ENCODE data around the gene PNCK.

Gene PNCK

GRCh38 chrX:153688911-153689590 is 15.4 kb upstream of the PNCK start:
- Histone ChIP-seq H3K9ac (ENCODE audit: low read length) (no peak overlapping the region), H2AFZ (ENCODE audit: low read depth, low read length, severe bottlenecking) (no peak overlapping the region), H3K4me2 (ENCODE audit: low read depth, low read length, poor library complexity, severe bottlenecking) (no peak overlapping the region), H3K9me3 (ENCODE audit: insufficient read depth, low read length) (no peaks in the 10 kb centered on the region), H3K27ac (ENCODE audit: low read depth, low read length) (no peak overlapping the region), H3K27me3 (ENCODE audit: low read length) (no peaks in the 10 kb centered on the region), H3K36me3 (ENCODE audit: low read length) (no peaks in the 10 kb centered on the region), H3K9me2 (replicated peaks; ENCODE audit: insufficient read depth, low read length) (no peaks in the 10 kb centered on the region), H3K4me3 (ENCODE audit: insufficient read depth, low read length, poor library complexity, severe bottlenecking) (no peak overlapping the region), H3F3A (ENCODE audit: insufficient read depth) (no peaks in the 10 kb centered on the region), H4K20me1 (ENCODE audit: low read depth, low read length) (no peaks in the 10 kb centered on the region), H3K79me2 (ENCODE audit: insufficient read depth, low read length) (no peaks in the 10 kb centered on the region)
- TF ChIP-seq, protein P1, sequence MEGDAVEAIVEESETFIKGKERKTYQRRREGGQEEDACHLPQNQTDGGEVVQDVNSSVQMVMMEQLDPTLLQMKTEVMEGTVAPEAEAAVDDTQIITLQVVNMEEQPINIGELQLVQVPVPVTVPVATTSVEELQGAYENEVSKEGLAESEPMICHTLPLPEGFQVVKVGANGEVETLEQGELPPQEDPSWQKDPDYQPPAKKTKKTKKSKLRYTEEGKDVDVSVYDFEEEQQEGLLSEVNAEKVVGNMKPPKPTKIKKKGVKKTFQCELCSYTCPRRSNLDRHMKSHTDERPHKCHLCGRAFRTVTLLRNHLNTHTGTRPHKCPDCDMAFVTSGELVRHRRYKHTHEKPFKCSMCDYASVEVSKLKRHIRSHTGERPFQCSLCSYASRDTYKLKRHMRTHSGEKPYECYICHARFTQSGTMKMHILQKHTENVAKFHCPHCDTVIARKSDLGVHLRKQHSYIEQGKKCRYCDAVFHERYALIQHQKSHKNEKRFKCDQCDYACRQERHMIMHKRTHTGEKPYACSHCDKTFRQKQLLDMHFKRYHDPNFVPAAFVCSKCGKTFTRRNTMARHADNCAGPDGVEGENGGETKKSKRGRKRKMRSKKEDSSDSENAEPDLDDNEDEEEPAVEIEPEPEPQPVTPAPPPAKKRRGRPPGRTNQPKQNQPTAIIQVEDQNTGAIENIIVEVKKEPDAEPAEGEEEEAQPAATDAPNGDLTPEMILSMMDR (IDR thresholded peaks at IDR 0.05; ENCODE audit: insufficient read depth, low read length, poor library complexity, severe bottlenecking), result no peak
- TF ChIP-seq EZH2phosphoT487 (conservative IDR thresholded peaks at IDR 0.05; ENCODE audit: low read length), result no peak

- H4K20me1 ChIP-seq (ENCODE audit: low read depth, low read length), result no peaks in the 10 kb centered on the region
- no peak overlapping the region for H3K27ac ChIP-seq (ENCODE audit: low read depth, low read length)
- no peak overlapping the region for H3K4me2 ChIP-seq (ENCODE audit: low read depth, low read length, poor library complexity, severe bottlenecking)
- TF ChIP-seq, protein P1 (IDR thresholded peaks at IDR 0.05; ENCODE audit: insufficient read depth, low read length, poor library complexity, severe bottlenecking), result no peak
- no peak for TF ChIP-seq EZH2phosphoT487 (conservative IDR thresholded peaks at IDR 0.05; ENCODE audit: low read length)
- no peaks in the 10 kb centered on the region for H3K79me2 ChIP-seq (ENCODE audit: insufficient read depth, low read length)
- H3K9ac ChIP-seq (ENCODE audit: low read length), result no peak overlapping the region
- no peak overlapping the region for H3K4me3 ChIP-seq (ENCODE audit: insufficient read depth, low read length, poor library complexity, severe bottlenecking)
- no peaks in the 10 kb centered on the region for H3K9me3 ChIP-seq (ENCODE audit: insufficient read depth, low read length)
- H2AFZ ChIP-seq (ENCODE audit: low read depth, low read length, severe bottlenecking), result no peak overlapping the region
- H3F3A ChIP-seq (ENCODE audit: insufficient read depth), result no peaks in the 10 kb centered on the region
- no peaks in the 10 kb centered on the region for H3K27me3 ChIP-seq (ENCODE audit: low read length)
- no peaks in the 10 kb centered on the region for H3K9me2 ChIP-seq (replicated peaks; ENCODE audit: insufficient read depth, low read length)
- H3K36me3 ChIP-seq (ENCODE audit: low read length), result no peaks in the 10 kb centered on the region
Observed at GRCh38 chrX:153688506-153688905, 14.9 kb upstream of the PNCK start.

DNA sequence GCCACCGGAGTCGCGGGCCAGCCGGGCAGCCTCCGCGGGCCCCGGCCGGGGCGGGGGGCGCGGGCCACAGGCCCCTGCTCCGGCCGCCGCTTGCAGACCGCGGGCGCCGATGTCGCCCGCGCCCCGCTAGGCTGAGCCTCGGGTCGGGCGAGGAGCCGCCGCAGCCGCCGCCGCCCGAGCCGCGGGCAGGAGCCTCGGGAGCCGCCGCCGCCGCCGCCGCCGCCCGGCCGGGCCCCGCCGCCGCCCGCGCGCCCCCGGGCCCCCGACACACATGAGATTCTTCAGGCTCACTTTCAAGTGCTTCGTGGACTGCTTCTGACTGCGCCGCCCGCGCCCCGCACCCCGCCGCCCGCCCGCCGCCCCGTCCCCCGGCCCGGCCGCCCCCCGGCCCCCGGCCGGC is 14.5 kb upstream of the PNCK start:
- TF ChIP-seq, protein P1 (IDR thresholded peaks at IDR 0.05; ENCODE audit: insufficient read depth, low read length, poor library complexity, severe bottlenecking), result no peak
- TF ChIP-seq EZH2phosphoT487 (conservative IDR thresholded peaks at IDR 0.05; ENCODE audit: low read length), result no peak
- no peak overlapping the region for H3K9ac ChIP-seq (ENCODE audit: low read length)
- no peaks in the 10 kb centered on the region for H3K27me3 ChIP-seq (ENCODE audit: low read length)
- no peaks in the 10 kb centered on the region for H4K20me1 ChIP-seq (ENCODE audit: low read depth, low read length)
- no peaks in the 10 kb centered on the region for H3K9me2 ChIP-seq (replicated peaks; ENCODE audit: insufficient read depth, low read length)
- no peak overlapping the region for H2AFZ ChIP-seq (ENCODE audit: low read depth, low read length, severe bottlenecking)
- no peaks in the 10 kb centered on the region for H3K79me2 ChIP-seq (ENCODE audit: insufficient read depth, low read length)
- H3K36me3 ChIP-seq (ENCODE audit: low read length), result no peaks in the 10 kb centered on the region
- no peak overlapping the region for H3K4me2 ChIP-seq (ENCODE audit: low read depth, low read length, poor library complexity, severe bottlenecking)
- no peak overlapping the region for H3K27ac ChIP-seq (ENCODE audit: low read depth, low read length)
- no peak overlapping the region for H3K4me3 ChIP-seq (ENCODE audit: insufficient read depth, low read length, poor library complexity, severe bottlenecking)
- H3K9me3 ChIP-seq (ENCODE audit: insufficient read depth, low read length), result no peaks in the 10 kb centered on the region
- H3F3A ChIP-seq (ENCODE audit: insufficient read depth), result no peaks in the 10 kb centered on the region

Measured in SU-DHL-6 (cell line).